ENCODE results near the gene KLKB1.

GRCh38 chr4:186202490-186203140 lies 24.7 kb upstream of the KLKB1 start:
- TF ChIP-seq CTCF (optimal IDR thresholded peaks at IDR 0.05 in 1 of 3, IDR thresholded peaks at IDR 0.05 in 1 of 3, conservative IDR thresholded peaks at IDR 0.05 in 1 of 3; ENCODE audit: extremely low read depth in 1 of 3, insufficient read depth in 2 of 3, low read length in 3 of 3) (no peak), EZH2 (IDR thresholded peaks at IDR 0.05; ENCODE audit: low read length) (no peak)
